HEK293 (cell line): ENCODE measurements around the gene SLITRK3.

ENCODE experiments used
- CTCF ChIA-PET: fragments of 350-600 bp; formaldehyde crosslinking; extraction: SDS; loops from one replicate; lab custom pipeline; 2021; ENCODE audit warnings: antibody characterized with exemption; lab: Yijun Ruan, JAX
- POLR2A ChIA-PET: fragments of 300-600 bp; formaldehyde crosslinking; extraction: SDS; loops from one replicate; lab custom pipeline; 2020; ENCODE audit warnings: antibody characterized with exemption, inconsistent platforms; lab: Yijun Ruan, JAX
- H3K27ac ChIP-seq: fragments of 200-500 bp; sonication (Bioruptor generic); 2 replicates; pipeline ENCODE4 v1.5.1; 2014; ENCODE audit warnings: low read depth, low read length, control low read depth, inconsistent platforms; ENCODE audit errors: extremely low read depth
- H3K36me3 ChIP-seq, 2 experiments: fragments of 200-500 bp in 1 of 2; sonication (Bioruptor generic) in 1 of 2; 1 replicate in 1 of 2; 2 replicates in 1 of 2; pipeline ENCODE4 v1.5.1; 2014 to 2017; ENCODE audit warnings: inconsistent platforms in 2 of 2, low read length in 2 of 2; ENCODE audit not compliant: control insufficient read depth in 2 of 2, insufficient read depth in 1 of 2
- H3K4me1 ChIP-seq: fragments of 200-500 bp; sonication (Bioruptor generic); 2 replicates; pipeline ENCODE4 v1.5.1; 2014; ENCODE audit warnings: mild to moderate bottlenecking, low read length, inconsistent platforms; ENCODE audit not compliant: control insufficient read depth, insufficient read depth
- H3K4me3 ChIP-seq: 2 replicates; pipeline ENCODE4 v1.5.1; 2011; ENCODE audit warnings: low read depth, mild to moderate bottlenecking, control low read depth, low read length, moderate library complexity
- H3K9me3 ChIP-seq: fragments of 200-500 bp; sonication (Bioruptor generic); 2 replicates; pipeline ENCODE4 v1.5.1; 2014; ENCODE audit warnings: low read depth, low read length, inconsistent platforms; ENCODE audit not compliant: control insufficient read depth, insufficient read depth
- ZBTB20 ChIP-seq: fragments of 450-650 bp; formaldehyde crosslinking; IDR thresholded peaks from 2 replicates; pipeline ENCODE4 v1.5.1; 2016; ENCODE audit warnings: missing biosample characterization, missing genetic modification characterization
- ZBTB21 ChIP-seq: fragments of 450-650 bp; formaldehyde crosslinking; IDR thresholded peaks from 2 replicates; pipeline ENCODE4 v1.5.1; 2017; ENCODE audit warnings: missing biosample characterization, missing genetic modification characterization
- ZNF140 ChIP-seq: fragments of 450-650 bp; formaldehyde crosslinking; IDR thresholded peaks from 2 replicates; pipeline ENCODE4 v1.5.1; 2016; ENCODE audit warnings: missing biosample characterization, missing genetic modification characterization
- ZNF19 ChIP-seq: fragments of 450-650 bp; formaldehyde crosslinking; IDR thresholded peaks from 2 replicates; pipeline ENCODE4; 2016; ENCODE audit warnings: missing biosample characterization, missing genetic modification characterization, low read depth
- ZNF335 ChIP-seq: fragments of 450-650 bp; formaldehyde crosslinking; conservative IDR thresholded peaks from 2 replicates; pipeline ENCODE4 v1.5.1; 2016; ENCODE audit warnings: missing biosample characterization, missing genetic modification characterization
- ZNF354C ChIP-seq: fragments of 450-650 bp; formaldehyde crosslinking; IDR thresholded peaks from 2 replicates; pipeline ENCODE4 v1.5.1; 2016; ENCODE audit warnings: missing biosample characterization, missing genetic modification characterization, low read depth, borderline replicate concordance
- ZNF48 ChIP-seq: fragments of 450-650 bp; formaldehyde crosslinking; IDR thresholded peaks from 2 replicates; pipeline ENCODE4 v1.5.1; 2016; ENCODE audit warnings: missing biosample characterization, missing genetic modification characterization
- ZNF555 ChIP-seq: fragments of 450-650 bp; formaldehyde crosslinking; conservative IDR thresholded peaks from 2 replicates; pipeline ENCODE4 v1.5.1; 2017; ENCODE audit warnings: missing biosample characterization, mild to moderate bottlenecking, missing genetic modification characterization, inconsistent platforms
- ZNF670 ChIP-seq: fragments of 450-650 bp; formaldehyde crosslinking; IDR thresholded peaks from 2 replicates; pipeline ENCODE4 v1.5.1; 2016; ENCODE audit warnings: missing biosample characterization, missing genetic modification characterization, low read depth
- ZNF777 ChIP-seq: fragments of 450-650 bp; formaldehyde crosslinking; IDR thresholded peaks from 2 replicates; pipeline ENCODE4 v1.5.1; 2017; ENCODE audit warnings: missing biosample characterization, missing genetic modification characterization, borderline replicate concordance
- ZNF830 ChIP-seq: fragments of 450-650 bp; IDR thresholded peaks from 2 replicates; pipeline ENCODE4 v1.5.0; 2018; ENCODE audit warnings: missing biosample characterization, missing genetic modification characterization, low read depth, mild to moderate bottlenecking, moderate library complexity
- ZNF843 ChIP-seq: fragments of 450-650 bp; formaldehyde crosslinking; IDR thresholded peaks from 2 replicates; pipeline ENCODE4 v1.5.1; 2016; ENCODE audit warnings: missing biosample characterization, missing genetic modification characterization
- TF ChIP-seq, protein P1 (sequence below): fragments of 450-650 bp; formaldehyde crosslinking; IDR thresholded peaks from 2 replicates; pipeline ENCODE4 v1.5.1; 2016; ENCODE audit warnings: missing biosample characterization, missing genetic modification characterization
- TF ChIP-seq, protein P2 (sequence below): fragments of 450-650 bp; formaldehyde crosslinking; IDR thresholded peaks from 2 replicates; pipeline ENCODE4 v1.5.1; 2016; ENCODE audit warnings: missing biosample characterization, missing genetic modification characterization
- TF ChIP-seq, protein P3 (sequence below): fragments of 450-650 bp; formaldehyde crosslinking; IDR thresholded peaks from 2 replicates; pipeline ENCODE4; 2016; ENCODE audit warnings: missing biosample characterization, missing genetic modification characterization
- TF ChIP-seq, protein P4 (sequence below): fragments of 450-650 bp; formaldehyde crosslinking; IDR thresholded peaks from 2 replicates; pipeline ENCODE4 v1.5.1; 2017; ENCODE audit warnings: missing biosample characterization, missing genetic modification characterization
- TF ChIP-seq, protein P5 (sequence below): fragments of 450-650 bp; IDR thresholded peaks from 2 replicates; pipeline ENCODE4 v1.5.1; 2018; ENCODE audit warnings: missing biosample characterization, missing genetic modification characterization
- TF ChIP-seq, protein P6 (sequence below): IDR thresholded peaks from 2 replicates; pipeline ENCODE4 v1.6.1; 2011; ENCODE audit warnings: mild to moderate bottlenecking, low read depth, low read length, borderline replicate concordance
- TF ChIP-seq, protein P7 (sequence below): fragments of 450-650 bp; formaldehyde crosslinking; IDR thresholded peaks from 2 replicates; pipeline ENCODE4 v1.5.1; 2016; ENCODE audit warnings: missing biosample characterization, missing genetic modification characterization
- TF ChIP-seq, protein P8 (sequence below): fragments of 450-650 bp; formaldehyde crosslinking; optimal IDR thresholded peaks from 2 replicates; pipeline ENCODE3; 2016; ENCODE audit warnings: missing biosample characterization, mild to moderate bottlenecking, missing genetic modification characterization

The SLITRK3 gene

DNA sequence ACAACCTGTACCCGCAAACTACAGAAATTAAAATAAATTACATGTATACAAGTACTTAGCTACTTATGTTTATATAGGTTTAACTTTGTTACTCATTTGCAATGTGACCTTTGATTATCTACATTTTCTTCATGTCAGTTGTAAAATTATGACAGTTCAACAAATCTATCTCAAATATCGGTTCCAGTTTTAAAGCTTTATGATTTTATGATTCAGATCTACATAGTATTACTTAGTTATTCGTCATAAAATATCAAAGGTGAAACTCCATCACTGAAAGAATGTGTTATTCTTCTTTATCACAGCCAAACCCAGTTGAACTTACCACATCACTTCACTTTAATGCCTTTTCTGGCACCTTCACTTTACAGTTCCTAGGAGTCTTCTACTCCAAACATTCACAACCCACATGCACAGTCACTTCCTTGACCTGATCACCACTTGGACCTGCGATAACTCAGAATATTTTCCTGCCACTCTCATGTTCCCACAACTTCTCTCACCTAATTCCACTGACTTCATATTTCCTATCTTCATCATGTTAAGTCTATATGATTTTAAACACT lies 47.2 kb downstream of the SLITRK3 start:
- H3K4me3 ChIP-seq = no peak overlapping the region
- no peaks in the 10 kb centered on the region for H3K9me3 ChIP-seq
- ChIA-PET CTCF (interaction anchor here (0.5 kb wide), 1 partner anchor 1010 kb away, joined by 3 read pairs; no protein-coding TSS in a partner anchor), POLR2A (no interaction called here)
- no peak overlapping the region for H3K27ac ChIP-seq
- no peaks in the 10 kb centered on the region for H3K36me3 ChIP-seq
- no peaks in the 10 kb centered on the region for H3K4me1 ChIP-seq
- TF ChIP-seq, protein P1, sequence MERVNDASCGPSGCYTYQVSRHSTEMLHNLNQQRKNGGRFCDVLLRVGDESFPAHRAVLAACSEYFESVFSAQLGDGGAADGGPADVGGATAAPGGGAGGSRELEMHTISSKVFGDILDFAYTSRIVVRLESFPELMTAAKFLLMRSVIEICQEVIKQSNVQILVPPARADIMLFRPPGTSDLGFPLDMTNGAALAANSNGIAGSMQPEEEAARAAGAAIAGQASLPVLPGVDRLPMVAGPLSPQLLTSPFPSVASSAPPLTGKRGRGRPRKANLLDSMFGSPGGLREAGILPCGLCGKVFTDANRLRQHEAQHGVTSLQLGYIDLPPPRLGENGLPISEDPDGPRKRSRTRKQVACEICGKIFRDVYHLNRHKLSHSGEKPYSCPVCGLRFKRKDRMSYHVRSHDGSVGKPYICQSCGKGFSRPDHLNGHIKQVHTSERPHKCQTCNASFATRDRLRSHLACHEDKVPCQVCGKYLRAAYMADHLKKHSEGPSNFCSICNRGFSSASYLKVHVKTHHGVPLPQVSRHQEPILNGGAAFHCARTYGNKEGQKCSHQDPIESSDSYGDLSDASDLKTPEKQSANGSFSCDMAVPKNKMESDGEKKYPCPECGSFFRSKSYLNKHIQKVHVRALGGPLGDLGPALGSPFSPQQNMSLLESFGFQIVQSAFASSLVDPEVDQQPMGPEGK (tag by site-specific recombination) = no peak

DNA sequence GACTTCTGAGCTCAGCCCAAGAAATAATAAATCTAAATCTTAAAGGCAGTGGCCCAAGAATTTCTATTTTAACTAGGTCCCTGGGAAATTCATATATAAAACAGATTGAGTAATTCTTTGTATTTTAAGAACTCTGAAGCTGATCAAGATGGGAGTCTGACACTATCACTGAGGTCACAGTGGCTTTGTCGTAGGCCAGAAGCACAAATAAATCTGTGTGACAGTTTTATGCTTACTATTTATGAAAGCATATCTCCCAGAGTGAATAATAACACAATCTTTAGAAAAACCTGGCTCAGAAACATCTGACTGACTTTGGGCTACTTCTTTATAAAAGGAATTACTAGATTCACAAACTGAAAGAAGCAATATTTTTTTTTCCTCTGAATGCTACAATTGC lies 51.9 kb downstream of the SLITRK3 start:
- Histone ChIP-seq H3K4me3 (no peak overlapping the region), H3K9me3 (no peaks in the 10 kb centered on the region), H3K4me1 (no peaks in the 10 kb centered on the region), H3K36me3 (no peaks in the 10 kb centered on the region), H3K27ac (no peak overlapping the region)
- POLR2A ChIA-PET = no interaction called here
- TF ChIP-seq, protein P2, sequence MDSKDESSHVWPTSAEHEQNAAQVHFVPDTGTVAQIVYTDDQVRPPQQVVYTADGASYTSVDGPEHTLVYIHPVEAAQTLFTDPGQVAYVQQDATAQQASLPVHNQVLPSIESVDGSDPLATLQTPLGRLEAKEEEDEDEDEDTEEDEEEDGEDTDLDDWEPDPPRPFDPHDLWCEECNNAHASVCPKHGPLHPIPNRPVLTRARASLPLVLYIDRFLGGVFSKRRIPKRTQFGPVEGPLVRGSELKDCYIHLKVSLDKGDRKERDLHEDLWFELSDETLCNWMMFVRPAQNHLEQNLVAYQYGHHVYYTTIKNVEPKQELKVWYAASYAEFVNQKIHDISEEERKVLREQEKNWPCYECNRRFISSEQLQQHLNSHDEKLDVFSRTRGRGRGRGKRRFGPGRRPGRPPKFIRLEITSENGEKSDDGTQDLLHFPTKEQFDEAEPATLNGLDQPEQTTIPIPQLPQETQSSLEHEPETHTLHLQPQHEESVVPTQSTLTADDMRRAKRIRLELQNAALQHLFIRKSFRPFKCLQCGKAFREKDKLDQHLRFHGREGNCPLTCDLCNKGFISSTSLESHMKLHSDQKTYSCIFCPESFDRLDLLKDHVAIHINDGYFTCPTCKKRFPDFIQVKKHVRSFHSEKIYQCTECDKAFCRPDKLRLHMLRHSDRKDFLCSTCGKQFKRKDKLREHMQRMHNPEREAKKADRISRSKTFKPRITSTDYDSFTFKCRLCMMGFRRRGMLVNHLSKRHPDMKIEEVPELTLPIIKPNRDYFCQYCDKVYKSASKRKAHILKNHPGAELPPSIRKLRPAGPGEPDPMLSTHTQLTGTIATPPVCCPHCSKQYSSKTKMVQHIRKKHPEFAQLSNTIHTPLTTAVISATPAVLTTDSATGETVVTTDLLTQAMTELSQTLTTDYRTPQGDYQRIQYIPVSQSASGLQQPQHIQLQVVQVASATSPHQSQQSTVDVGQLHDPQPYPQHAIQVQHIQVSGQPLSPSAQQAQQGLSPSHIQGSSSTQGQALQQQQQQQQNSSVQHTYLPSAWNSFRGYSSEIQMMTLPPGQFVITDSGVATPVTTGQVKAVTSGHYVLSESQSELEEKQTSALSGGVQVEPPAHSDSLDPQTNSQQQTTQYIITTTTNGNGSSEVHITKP = no peak
- TF ChIP-seq ZNF843 (tag by site-specific recombination) (no peak), ZNF777 (tag by site-specific recombination) (no peak), ZBTB21 (tag by site-specific recombination) (no peak), ZNF140 (tag by site-specific recombination) (no peak), ZNF830 (no peak), ZBTB20 (tag by site-specific recombination) (no peak), ZNF670 (tag by site-specific recombination) (no peak), ZNF354C (no peak), ZNF48 (tag by site-specific recombination) (no peak), ZNF335 (tag by site-specific recombination) (no peak), ZNF19 (tag by site-specific recombination) (no peak), ZNF555 (tag by site-specific recombination) (no peak)
- TF ChIP-seq, protein P3, sequence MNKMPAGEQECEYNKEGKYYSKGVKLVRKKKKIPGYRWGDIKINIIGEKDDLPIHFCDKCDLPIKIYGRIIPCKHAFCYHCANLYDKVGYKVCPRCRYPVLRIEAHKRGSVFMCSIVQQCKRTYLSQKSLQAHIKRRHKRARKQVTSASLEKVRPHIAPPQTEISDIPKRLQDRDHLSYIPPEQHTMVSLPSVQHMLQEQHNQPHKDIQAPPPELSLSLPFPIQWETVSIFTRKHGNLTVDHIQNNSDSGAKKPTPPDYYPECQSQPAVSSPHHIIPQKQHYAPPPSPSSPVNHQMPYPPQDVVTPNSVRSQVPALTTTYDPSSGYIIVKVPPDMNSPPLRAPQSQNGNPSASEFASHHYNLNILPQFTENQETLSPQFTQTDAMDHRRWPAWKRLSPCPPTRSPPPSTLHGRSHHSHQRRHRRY (tag by site-specific recombination) = no peak
- TF ChIP-seq, protein P4, sequence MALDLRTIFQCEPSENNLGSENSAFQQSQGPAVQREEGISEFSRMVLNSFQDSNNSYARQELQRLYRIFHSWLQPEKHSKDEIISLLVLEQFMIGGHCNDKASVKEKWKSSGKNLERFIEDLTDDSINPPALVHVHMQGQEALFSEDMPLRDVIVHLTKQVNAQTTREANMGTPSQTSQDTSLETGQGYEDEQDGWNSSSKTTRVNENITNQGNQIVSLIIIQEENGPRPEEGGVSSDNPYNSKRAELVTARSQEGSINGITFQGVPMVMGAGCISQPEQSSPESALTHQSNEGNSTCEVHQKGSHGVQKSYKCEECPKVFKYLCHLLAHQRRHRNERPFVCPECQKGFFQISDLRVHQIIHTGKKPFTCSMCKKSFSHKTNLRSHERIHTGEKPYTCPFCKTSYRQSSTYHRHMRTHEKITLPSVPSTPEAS (tag by site-specific recombination) = no peak
- TF ChIP-seq, protein P5, sequence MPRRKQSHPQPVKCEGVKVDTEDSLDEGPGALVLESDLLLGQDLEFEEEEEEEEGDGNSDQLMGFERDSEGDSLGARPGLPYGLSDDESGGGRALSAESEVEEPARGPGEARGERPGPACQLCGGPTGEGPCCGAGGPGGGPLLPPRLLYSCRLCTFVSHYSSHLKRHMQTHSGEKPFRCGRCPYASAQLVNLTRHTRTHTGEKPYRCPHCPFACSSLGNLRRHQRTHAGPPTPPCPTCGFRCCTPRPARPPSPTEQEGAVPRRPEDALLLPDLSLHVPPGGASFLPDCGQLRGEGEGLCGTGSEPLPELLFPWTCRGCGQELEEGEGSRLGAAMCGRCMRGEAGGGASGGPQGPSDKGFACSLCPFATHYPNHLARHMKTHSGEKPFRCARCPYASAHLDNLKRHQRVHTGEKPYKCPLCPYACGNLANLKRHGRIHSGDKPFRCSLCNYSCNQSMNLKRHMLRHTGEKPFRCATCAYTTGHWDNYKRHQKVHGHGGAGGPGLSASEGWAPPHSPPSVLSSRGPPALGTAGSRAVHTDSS (tag by site-specific recombination) = no peak
- TF ChIP-seq, protein P6, sequence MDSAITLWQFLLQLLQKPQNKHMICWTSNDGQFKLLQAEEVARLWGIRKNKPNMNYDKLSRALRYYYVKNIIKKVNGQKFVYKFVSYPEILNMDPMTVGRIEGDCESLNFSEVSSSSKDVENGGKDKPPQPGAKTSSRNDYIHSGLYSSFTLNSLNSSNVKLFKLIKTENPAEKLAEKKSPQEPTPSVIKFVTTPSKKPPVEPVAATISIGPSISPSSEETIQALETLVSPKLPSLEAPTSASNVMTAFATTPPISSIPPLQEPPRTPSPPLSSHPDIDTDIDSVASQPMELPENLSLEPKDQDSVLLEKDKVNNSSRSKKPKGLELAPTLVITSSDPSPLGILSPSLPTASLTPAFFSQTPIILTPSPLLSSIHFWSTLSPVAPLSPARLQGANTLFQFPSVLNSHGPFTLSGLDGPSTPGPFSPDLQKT = no peak
- TF ChIP-seq, protein P7, sequence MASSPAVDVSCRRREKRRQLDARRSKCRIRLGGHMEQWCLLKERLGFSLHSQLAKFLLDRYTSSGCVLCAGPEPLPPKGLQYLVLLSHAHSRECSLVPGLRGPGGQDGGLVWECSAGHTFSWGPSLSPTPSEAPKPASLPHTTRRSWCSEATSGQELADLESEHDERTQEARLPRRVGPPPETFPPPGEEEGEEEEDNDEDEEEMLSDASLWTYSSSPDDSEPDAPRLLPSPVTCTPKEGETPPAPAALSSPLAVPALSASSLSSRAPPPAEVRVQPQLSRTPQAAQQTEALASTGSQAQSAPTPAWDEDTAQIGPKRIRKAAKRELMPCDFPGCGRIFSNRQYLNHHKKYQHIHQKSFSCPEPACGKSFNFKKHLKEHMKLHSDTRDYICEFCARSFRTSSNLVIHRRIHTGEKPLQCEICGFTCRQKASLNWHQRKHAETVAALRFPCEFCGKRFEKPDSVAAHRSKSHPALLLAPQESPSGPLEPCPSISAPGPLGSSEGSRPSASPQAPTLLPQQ (tag by site-specific recombination) = no peak
- TF ChIP-seq, protein P8, sequence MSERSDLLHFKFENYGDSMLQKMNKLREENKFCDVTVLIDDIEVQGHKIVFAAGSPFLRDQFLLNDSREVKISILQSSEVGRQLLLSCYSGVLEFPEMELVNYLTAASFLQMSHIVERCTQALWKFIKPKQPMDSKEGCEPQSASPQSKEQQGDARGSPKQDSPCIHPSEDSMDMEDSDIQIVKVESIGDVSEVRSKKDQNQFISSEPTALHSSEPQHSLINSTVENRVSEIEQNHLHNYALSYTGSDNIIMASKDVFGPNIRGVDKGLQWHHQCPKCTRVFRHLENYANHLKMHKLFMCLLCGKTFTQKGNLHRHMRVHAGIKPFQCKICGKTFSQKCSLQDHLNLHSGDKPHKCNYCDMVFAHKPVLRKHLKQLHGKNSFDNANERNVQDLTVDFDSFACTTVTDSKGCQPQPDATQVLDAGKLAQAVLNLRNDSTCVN (tag by site-specific recombination) = no peak
- TF ChIP-seq, all 188 proteins: peak for 0
- CTCF ChIA-PET = no interaction called here
